Endodermal cell (in vitro differentiated cells): Measurements from ENCODE around the gene SDK1. TPM values are rescaled to one million over a fixed set of nuclear protein-coding genes. Genes with fewer than 3 reads are reported as not detected.

Experiments used
- DNase-seq: peaks from one replicate; pipeline ENCODE4 v3.0.0-alpha.2; 2017
- H3K27ac ChIP-seq: 2 replicates; pipeline ENCODE4 v1.5.1; 2013; ENCODE audit warnings: mild to moderate bottlenecking, low read depth, low read length, moderate library complexity
- H3K27me3 ChIP-seq: 2 replicates; pipeline ENCODE4 v1.6.1; 2013; ENCODE audit warnings: mild to moderate bottlenecking, low read length, moderate library complexity; ENCODE audit not compliant: insufficient read depth, control insufficient read depth, poor library complexity, severe bottlenecking
- H3K36me3 ChIP-seq: 2 replicates; pipeline ENCODE4 v1.7.0; 2013; ENCODE audit warnings: mild to moderate bottlenecking, low read length, moderate library complexity; ENCODE audit not compliant: control insufficient read depth, insufficient read depth
- H3K4me1 ChIP-seq: one replicate; pipeline ENCODE4 v1.7.0; 2013; ENCODE audit warnings: low read length; ENCODE audit not compliant: control insufficient read depth, insufficient read depth
- H3K4me3 ChIP-seq: 2 replicates; pipeline ENCODE4 v1.5.1; 2013; ENCODE audit warnings: mild to moderate bottlenecking, low read length, moderate library complexity
- H3K9ac ChIP-seq: 2 replicates; pipeline ENCODE4 v1.6.1; 2013; ENCODE audit warnings: mild to moderate bottlenecking, low read length, moderate library complexity; ENCODE audit not compliant: poor library complexity, severe bottlenecking; ENCODE audit errors: extremely low read depth
- H3K9me3 ChIP-seq: 2 replicates; pipeline ENCODE4 v1.6.1; 2013; ENCODE audit warnings: mild to moderate bottlenecking, low read length, moderate library complexity; ENCODE audit not compliant: control insufficient read depth
- H3K27ac Mint-ChIP-seq: 2 replicates; pipeline ENCODE4 v1.8.0; 2020; ENCODE audit warnings: mixed read lengths
- H3K27me3 Mint-ChIP-seq: 2 replicates; pipeline ENCODE4 v1.8.0; 2021; ENCODE audit warnings: mild to moderate bottlenecking, mixed read lengths; ENCODE audit not compliant: insufficient read depth
- H3K36me3 Mint-ChIP-seq: 2 replicates; pipeline ENCODE4 v1.8.0; 2020; ENCODE audit warnings: low read depth, mixed read lengths
- H3K4me1 Mint-ChIP-seq: 2 replicates; pipeline ENCODE4 v1.8.0; 2020; ENCODE audit warnings: mixed read lengths
- H3K4me3 Mint-ChIP-seq: 2 replicates; pipeline ENCODE4 v1.8.0; 2020; ENCODE audit warnings: mild to moderate bottlenecking, moderate library complexity, mixed read lengths
- H3K9me3 Mint-ChIP-seq: 2 replicates; pipeline ENCODE4 v1.8.0; 2020; ENCODE audit warnings: mild to moderate bottlenecking, mixed read lengths
- WGBS, 2 experiments: methylation state at CpG; one replicate each; pipeline versions ENCODE4 v1.1.5 to v1.1.7; 2013; ENCODE audit warnings: missing lambda C conversion rate in 2 of 2, mixed read lengths in 1 of 2; ENCODE audit not compliant: insufficient coverage in 1 of 2, insufficient read length in 1 of 2; 5-methylcytosine and 5-hydroxymethylcytosine counted together
- total RNA-seq, 2 donors: library from RNA; stranded (reverse); fragmentation: NEBNext Ultra II Directional in 1 of 2; extraction: Animal tissue kit (Norgen Biotek cat#: 25700) in 1 of 2; gene quantifications; 2 replicates in 1 of 2; 3 replicates in 1 of 2; pipeline ENCODE4 v1.2.1, GENCODE V29; 2021
- TF ChIP-seq, protein P1 (sequence below): fragments of 200-600 bp; sonication (generic); conservative IDR thresholded peaks from 2 replicates; pipeline ENCODE4 v1.5.0; 2021; ENCODE audit warnings: antibody characterized with exemption, mild to moderate bottlenecking

The SDK1 gene
- total RNA-seq, 2 donors from 2014 or later: 22.7 to 23.1 TPM

- Histone ChIP-seq H3K36me3 (no peaks in the 10 kb centered on the region), H3K4me1 (no peaks in the 10 kb centered on the region), H3K9ac (no peak overlapping the region), H3K27me3 (no peaks in the 10 kb centered on the region), H3K27ac (no peak overlapping the region), H3K9me3 (no peaks in the 10 kb centered on the region), H3K4me3 (no peak overlapping the region)
- H3K4me1 Mint-ChIP-seq: no peaks in the 10 kb centered on the region
- no peaks in the 10 kb centered on the region for H3K9me3 Mint-ChIP-seq
- no peak overlapping the region for H3K27ac Mint-ChIP-seq
- no peak overlapping the region for H3K4me3 Mint-ChIP-seq
- no peak for DNase-seq
- no peaks in the 10 kb centered on the region for H3K27me3 Mint-ChIP-seq
- TF ChIP-seq, protein P1, sequence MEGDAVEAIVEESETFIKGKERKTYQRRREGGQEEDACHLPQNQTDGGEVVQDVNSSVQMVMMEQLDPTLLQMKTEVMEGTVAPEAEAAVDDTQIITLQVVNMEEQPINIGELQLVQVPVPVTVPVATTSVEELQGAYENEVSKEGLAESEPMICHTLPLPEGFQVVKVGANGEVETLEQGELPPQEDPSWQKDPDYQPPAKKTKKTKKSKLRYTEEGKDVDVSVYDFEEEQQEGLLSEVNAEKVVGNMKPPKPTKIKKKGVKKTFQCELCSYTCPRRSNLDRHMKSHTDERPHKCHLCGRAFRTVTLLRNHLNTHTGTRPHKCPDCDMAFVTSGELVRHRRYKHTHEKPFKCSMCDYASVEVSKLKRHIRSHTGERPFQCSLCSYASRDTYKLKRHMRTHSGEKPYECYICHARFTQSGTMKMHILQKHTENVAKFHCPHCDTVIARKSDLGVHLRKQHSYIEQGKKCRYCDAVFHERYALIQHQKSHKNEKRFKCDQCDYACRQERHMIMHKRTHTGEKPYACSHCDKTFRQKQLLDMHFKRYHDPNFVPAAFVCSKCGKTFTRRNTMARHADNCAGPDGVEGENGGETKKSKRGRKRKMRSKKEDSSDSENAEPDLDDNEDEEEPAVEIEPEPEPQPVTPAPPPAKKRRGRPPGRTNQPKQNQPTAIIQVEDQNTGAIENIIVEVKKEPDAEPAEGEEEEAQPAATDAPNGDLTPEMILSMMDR: no peak
- no peaks in the 10 kb centered on the region for H3K36me3 Mint-ChIP-seq
- 91 to 94% methylated on average over 4 to 8 of the region's 8 CpGs for WGBS, 2 experiments
Observed at GRCh38 chr7:3806516-3806915, 505.5 kb downstream of the SDK1 start.

DNA sequence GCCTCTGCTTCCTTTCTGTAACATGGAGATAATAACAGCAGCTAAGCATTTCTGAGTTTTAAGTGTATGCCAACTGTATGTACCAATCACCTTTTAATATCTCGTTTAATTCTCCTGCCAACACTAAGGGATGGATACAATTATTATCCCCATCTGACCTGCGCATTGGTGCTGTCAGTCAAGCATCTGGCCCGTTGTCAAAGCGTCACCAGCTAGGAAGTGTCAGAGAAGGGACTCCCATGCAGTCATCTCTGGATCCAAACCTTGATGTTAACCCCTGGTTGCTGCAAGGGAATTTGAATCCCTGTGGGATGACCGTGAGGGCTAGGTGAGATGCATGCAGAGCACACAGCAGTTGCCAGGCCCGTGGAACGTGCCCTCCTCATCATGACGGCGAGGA lies 506.8 kb downstream of the SDK1 start:
- Mint-ChIP-seq H3K4me1 (no peaks in the 10 kb centered on the region), H3K36me3 (no peaks in the 10 kb centered on the region), H3K9me3 (no peaks in the 10 kb centered on the region), H3K4me3 (no peak overlapping the region), H3K27ac (no peak overlapping the region), H3K27me3 (no peaks in the 10 kb centered on the region)
- TF ChIP-seq, protein P1: no peak
- Histone ChIP-seq H3K4me3 (no peak overlapping the region), H3K4me1 (no peaks in the 10 kb centered on the region), H3K27me3 (no peaks in the 10 kb centered on the region), H3K9me3 (no peaks in the 10 kb centered on the region), H3K9ac (no peak overlapping the region), H3K36me3 (no peaks in the 10 kb centered on the region), H3K27ac (no peak overlapping the region)
- WGBS, 2 experiments: 92 to 93% methylated on average over 9 of the region's 9 CpGs
- no peak for DNase-seq

DNA sequence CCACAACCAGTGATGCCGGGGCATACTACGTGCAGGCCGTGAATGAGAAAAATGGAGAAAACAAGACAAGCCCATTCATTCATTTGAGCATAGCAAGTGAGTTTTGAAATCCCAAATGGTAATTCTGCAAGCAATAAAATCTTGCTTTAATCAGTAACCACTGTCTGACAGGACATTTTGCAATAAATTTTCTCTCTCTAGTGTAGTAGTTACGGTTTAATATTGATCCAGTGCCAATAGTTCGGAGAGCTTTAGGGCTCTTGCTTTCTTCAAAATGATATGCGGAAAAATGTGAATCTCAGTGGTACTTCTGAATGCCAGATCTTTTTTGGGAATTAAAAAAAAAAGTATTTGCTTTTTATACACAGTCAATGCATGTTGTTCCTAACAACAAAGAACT lies 520.4 kb downstream of the SDK1 start:
- H3K36me3 Mint-ChIP-seq: no peaks in the 10 kb centered on the region
- Histone ChIP-seq H3K9ac (no peak overlapping the region), H3K4me1 (no peaks in the 10 kb centered on the region), H3K9me3 (no peaks in the 10 kb centered on the region), H3K27ac (no peak overlapping the region), H3K36me3 (no peaks in the 10 kb centered on the region), H3K27me3 (no peaks in the 10 kb centered on the region), H3K4me3 (no peak overlapping the region)
- DNase-seq: no peak
- H3K4me1 Mint-ChIP-seq: peaks cover 11% of the 10 kb centered on the region
- no peak overlapping the region for H3K27ac Mint-ChIP-seq
- no peak overlapping the region for H3K4me3 Mint-ChIP-seq
- WGBS, 2 experiments: 96% methylated on average over 6 of the region's 6 CpGs
- no peaks in the 10 kb centered on the region for H3K9me3 Mint-ChIP-seq
- TF ChIP-seq, protein P1: no peak
- no peaks in the 10 kb centered on the region for H3K27me3 Mint-ChIP-seq
